ENCODE results near the gene SAMD11.

DNA sequence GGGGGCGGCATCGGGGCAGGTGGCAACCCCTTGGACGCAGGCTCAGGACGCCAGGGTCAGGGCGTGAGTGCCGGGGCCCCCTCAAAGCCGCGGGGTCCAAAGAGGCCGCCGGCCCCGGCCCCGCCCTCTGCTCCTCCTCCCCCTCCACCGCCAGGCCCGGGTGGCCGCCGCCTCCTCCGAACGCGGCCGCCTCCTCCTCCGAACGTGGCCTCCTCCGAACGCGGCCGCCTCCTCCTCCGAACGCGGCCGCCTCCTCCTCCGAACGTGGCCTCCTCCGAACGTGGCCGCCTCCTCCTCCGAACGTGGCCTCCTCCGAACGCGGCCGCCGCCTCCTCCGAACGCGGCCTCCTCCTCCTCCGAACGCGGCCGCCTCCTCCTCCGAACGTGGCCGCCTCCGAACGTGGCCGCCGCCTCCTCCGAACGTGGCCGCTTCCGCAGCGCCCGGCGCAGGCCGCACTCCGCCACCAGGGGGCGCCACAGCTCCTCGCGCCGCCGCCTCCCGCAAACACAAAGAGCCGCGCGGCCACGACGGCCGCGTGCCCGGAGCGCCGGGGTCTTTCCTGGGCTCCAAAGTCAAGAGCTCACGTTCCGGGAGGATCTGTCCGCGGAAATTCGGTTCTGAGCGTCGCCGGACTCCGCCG, 19.3 kb upstream of the SAMD11 start:
- no peak for TF ChIP-seq CEBPB (IDR thresholded peaks at IDR 0.05; ENCODE audit: low read depth, low read length)
- TF ChIP-seq, protein P1, sequence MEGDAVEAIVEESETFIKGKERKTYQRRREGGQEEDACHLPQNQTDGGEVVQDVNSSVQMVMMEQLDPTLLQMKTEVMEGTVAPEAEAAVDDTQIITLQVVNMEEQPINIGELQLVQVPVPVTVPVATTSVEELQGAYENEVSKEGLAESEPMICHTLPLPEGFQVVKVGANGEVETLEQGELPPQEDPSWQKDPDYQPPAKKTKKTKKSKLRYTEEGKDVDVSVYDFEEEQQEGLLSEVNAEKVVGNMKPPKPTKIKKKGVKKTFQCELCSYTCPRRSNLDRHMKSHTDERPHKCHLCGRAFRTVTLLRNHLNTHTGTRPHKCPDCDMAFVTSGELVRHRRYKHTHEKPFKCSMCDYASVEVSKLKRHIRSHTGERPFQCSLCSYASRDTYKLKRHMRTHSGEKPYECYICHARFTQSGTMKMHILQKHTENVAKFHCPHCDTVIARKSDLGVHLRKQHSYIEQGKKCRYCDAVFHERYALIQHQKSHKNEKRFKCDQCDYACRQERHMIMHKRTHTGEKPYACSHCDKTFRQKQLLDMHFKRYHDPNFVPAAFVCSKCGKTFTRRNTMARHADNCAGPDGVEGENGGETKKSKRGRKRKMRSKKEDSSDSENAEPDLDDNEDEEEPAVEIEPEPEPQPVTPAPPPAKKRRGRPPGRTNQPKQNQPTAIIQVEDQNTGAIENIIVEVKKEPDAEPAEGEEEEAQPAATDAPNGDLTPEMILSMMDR (IDR thresholded peaks at IDR 0.05; ENCODE audit: control extremely low read depth in 1 of 3, insufficient read depth in 1 of 3, low read depth in 1 of 3, low read length in 3 of 3) = peak; percentile 77 to 90 (median 82)
- no peak for TF ChIP-seq SRF (IDR thresholded peaks at IDR 0.05; ENCODE audit: low read depth, low read length)
- peak; percentile 1 for TF ChIP-seq EZH2 (IDR thresholded peaks at IDR 0.05; ENCODE audit: low read depth, low read length, severe bottlenecking)
- TF ChIP-seq POLR2A (IDR thresholded peaks at IDR 0.05; ENCODE audit: control extremely low read depth in 1 of 2, low read depth in 2 of 2, low read length in 2 of 2) = peak in 1 of 2 experiments; percentile 58; a peak in 1 of 3 replicates
- no peak for TF ChIP-seq SP1 (IDR thresholded peaks at IDR 0.05; ENCODE audit: low read depth, low read length)
- TF ChIP-seq ASH2L (IDR thresholded peaks at IDR 0.05; ENCODE audit: low read length) = no peak
